GM23338 (cell line): ENCODE results near the gene PBLD. TPM values are rescaled to one million over a fixed set of nuclear protein-coding genes. Genes with fewer than 3 reads are reported as not detected.

ENCODE experiments used
- ATAC-seq: fragments of 200-7000 bp; cut with Tn5 transposase; 3 replicates; pipeline ENCODE4 v1.9.1; 2020
- DNase-seq: peaks from one replicate; pipeline ENCODE4 v3.0.0-alpha.2; 2015; ENCODE audit warnings: low spot score
- H2AFZ ChIP-seq: fragments of 200-600 bp; sonication (generic); 2 replicates; pipeline ENCODE4 v1.8.0; 2016; ENCODE audit warnings: antibody characterized with exemption, mild to moderate bottlenecking, moderate library complexity
- H3F3A ChIP-seq: fragments of 200-600 bp; sonication (generic); replicated peaks from 2 replicates; pipeline ENCODE4 v1.8.0; 2017; ENCODE audit warnings: antibody characterized with exemption, mixed run types, low read depth
- H3K27ac ChIP-seq: fragments of 200-600 bp; sonication (generic); 2 replicates; pipeline ENCODE4 v1.6.1; 2016; ENCODE audit warnings: low read depth
- H3K27me3 ChIP-seq: fragments of 200-600 bp; sonication (generic); 2 replicates; pipeline ENCODE4 v1.8.0; 2016; ENCODE audit warnings: mild to moderate bottlenecking, mixed run types, moderate library complexity; ENCODE audit not compliant: insufficient read depth
- H3K36me3 ChIP-seq: fragments of 200-600 bp; sonication (generic); 2 replicates; pipeline ENCODE4 v1.8.0; 2016; ENCODE audit warnings: mild to moderate bottlenecking; ENCODE audit not compliant: insufficient read depth
- H3K4me1 ChIP-seq: fragments of 200-600 bp; sonication (generic); 2 replicates; pipeline ENCODE4 v1.8.0; 2016; ENCODE audit warnings: mild to moderate bottlenecking, moderate library complexity; ENCODE audit not compliant: insufficient read depth
- H3K4me2 ChIP-seq: fragments of 200-600 bp; sonication (generic); 2 replicates; pipeline ENCODE4 v1.7.1; 2017; ENCODE audit warnings: mixed run types
- H3K4me3 ChIP-seq: fragments of 200-600 bp; sonication (generic); 2 replicates; pipeline ENCODE4 v1.6.1; 2016; ENCODE audit warnings: mixed run types
- H3K79me2 ChIP-seq: fragments of 200-600 bp; sonication (generic); replicated peaks from 2 replicates; pipeline ENCODE4 v1.8.0; 2017; ENCODE audit warnings: mild to moderate bottlenecking; ENCODE audit not compliant: insufficient read depth
- H3K9me2 ChIP-seq: fragments of 200-600 bp; sonication (generic); 2 replicates; pipeline ENCODE4 v1.8.0; 2017; ENCODE audit not compliant: insufficient read depth
- H4K20me1 ChIP-seq: fragments of 200-600 bp; sonication (generic); replicated peaks from 2 replicates; pipeline ENCODE4 v1.8.0; 2017; ENCODE audit warnings: mild to moderate bottlenecking; ENCODE audit not compliant: insufficient read depth
- H3K27ac Mint-ChIP-seq: 2 replicates; pipeline ENCODE4 v1.8.0; 2020; ENCODE audit warnings: inconsistent platforms, mild to moderate bottlenecking, moderate library complexity, mixed read lengths
- H3K27me3 Mint-ChIP-seq: 3 replicates; pipeline ENCODE4 v1.8.0; 2022; ENCODE audit warnings: low read depth, mild to moderate bottlenecking, moderate library complexity, mixed read lengths, inconsistent platforms; ENCODE audit not compliant: insufficient read depth, poor library complexity
- H3K36me3 Mint-ChIP-seq: 3 replicates; pipeline ENCODE4 v1.8.0; 2021; ENCODE audit warnings: low read depth, mild to moderate bottlenecking, inconsistent platforms, moderate library complexity, mixed read lengths
- H3K4me1 Mint-ChIP-seq: 3 replicates; pipeline ENCODE4 v1.8.0; 2020; ENCODE audit warnings: mild to moderate bottlenecking, inconsistent platforms, mixed read lengths
- H3K4me3 Mint-ChIP-seq: 3 replicates; pipeline ENCODE4 v1.8.0; 2021; ENCODE audit warnings: moderate library complexity, mild to moderate bottlenecking, inconsistent platforms, mixed read lengths
- H3K9me3 Mint-ChIP-seq: 3 replicates; pipeline ENCODE4 v1.8.0; 2020; ENCODE audit warnings: moderate library complexity, mild to moderate bottlenecking, inconsistent platforms, mixed read lengths
- CREB1 ChIP-seq: fragments of 250-450 bp; sonication (Bioruptor Pico); IDR thresholded peaks from 2 replicates; pipeline ENCODE4 v1.5.0; 2020; ENCODE audit warnings: low read depth, mild to moderate bottlenecking, moderate library complexity
- ETS1 ChIP-seq: IDR thresholded peaks from 2 replicates; pipeline ENCODE4 v1.6.1; 2016; ENCODE audit warnings: antibody characterized with exemption
- EZH2phosphoT487 ChIP-seq: fragments of 200-600 bp; sonication (generic); IDR thresholded peaks from one replicate; pipeline ENCODE4 v1.8.1; 2018; ENCODE audit warnings: antibody characterized with exemption; ENCODE audit not compliant: unreplicated experiment
- POLR2AphosphoS5 ChIP-seq: IDR thresholded peaks from 2 replicates; pipeline ENCODE4 v1.6.1; 2016; ENCODE audit warnings: antibody characterized with exemption, low read depth
- ZNF114 ChIP-seq: fragments of 250-450 bp; sonication (Bioruptor Pico); IDR thresholded peaks from 2 replicates; pipeline ENCODE4 v1.5.0; 2020; ENCODE audit warnings: mild to moderate bottlenecking, moderate library complexity
- long read RNA-seq: library from polyadenylated mRNA; unstranded; transcript quantifications from one replicate; pipeline ENCODE4 v2.0.0, GENCODE V29; 2020; ENCODE audit not compliant: unreplicated experiment
- polyA plus RNA-seq: library from polyadenylated mRNA; unstranded; fragments of >200 nt; fragmentation: Nextera tagmentation; extraction: Ambion mirVana; gene quantifications from 2 replicates; pipeline ENCODE4 v1.2.1, GENCODE V29; 2016
- total RNA-seq: library from RNA; depleted of rRNA; stranded (reverse); fragments of >200 nt; shearing (Covaris generic); gene quantifications from 2 replicates; pipeline ENCODE4 v1.2.3, GENCODE V29; 2014; rRNA removed
- TF ChIP-seq, protein P1 (sequence below): IDR thresholded peaks from one replicate; pipeline ENCODE4 v1.6.1; 2018; ENCODE audit warnings: antibody characterized with exemption; ENCODE audit not compliant: unreplicated experiment
- TF ChIP-seq, protein P2 (sequence below), 2 experiments: fragments of 200-600 bp in 1 of 2; sonication (generic) in 1 of 2; conservative IDR thresholded peaks; 2 replicates each; pipeline versions ENCODE4 v1.5.1 to v1.6.1; 2016 to 2017; ENCODE audit warnings: antibody characterized with exemption in 2 of 2, low read depth in 2 of 2, mild to moderate bottlenecking in 2 of 2, moderate library complexity in 1 of 2

Gene PBLD
- total RNA-seq (0.90 and 1.2 TPM in 2 replicates), polyA plus RNA-seq (1.1 and 1.5 TPM in 2 replicates)
- long read RNA-seq = 0 reads

DNA sequence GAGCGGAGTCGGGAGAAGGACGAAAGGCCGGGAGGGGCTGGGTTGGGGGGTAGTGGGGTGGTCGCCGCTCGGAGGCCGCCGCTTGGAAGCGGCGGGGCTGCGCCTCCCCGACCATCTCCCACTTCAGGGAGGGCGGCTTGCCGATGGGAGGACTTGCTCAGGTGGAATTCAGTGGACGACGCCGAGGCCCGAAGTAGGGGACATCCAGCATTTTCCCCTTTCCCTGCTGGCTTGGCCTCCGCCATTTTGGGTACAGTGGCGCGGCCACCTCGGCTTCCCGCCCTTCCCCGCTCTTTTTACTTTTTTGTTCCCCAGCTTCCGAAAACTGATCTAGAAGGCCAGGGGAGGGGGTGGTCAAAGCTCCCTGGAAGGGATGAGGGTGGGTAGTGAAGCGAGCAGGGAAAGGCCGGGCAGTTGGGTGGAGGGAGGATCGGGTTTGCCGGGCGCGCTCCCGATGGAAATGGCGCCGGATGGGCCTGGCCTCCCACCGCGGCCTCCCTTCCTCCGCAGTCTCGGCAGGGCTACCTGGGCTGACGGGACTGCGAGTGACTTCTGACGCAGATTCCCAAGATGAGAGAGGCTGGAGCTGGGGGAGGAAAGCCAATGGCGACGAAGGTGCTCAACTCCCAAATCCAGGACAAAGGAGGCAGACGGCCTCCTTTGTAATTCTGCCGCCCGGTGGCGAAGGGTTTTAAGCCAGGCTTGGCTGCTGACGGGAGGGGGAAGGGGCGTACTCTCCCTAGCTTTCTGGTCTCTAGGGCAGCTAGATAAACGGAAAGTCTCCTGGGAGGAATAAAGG lies at the start of gene PBLD:
PBLD (minus strand) TSS at position 670 of the 799 bp plus-strand sequence. CDS start 26,084 bp downstream, outside the sequence.
- Histone ChIP-seq H3F3A (no peaks in the 10 kb centered on the region), H3K4me3 (peak within 1 kb of the TSS; percentile 73), H3K27me3 (no peaks in the 10 kb centered on the region), H4K20me1 (peaks cover 39% of the 10 kb centered on the region), H3K27ac (peak within 1 kb of the TSS; percentile 98), H3K36me3 (peaks cover 4% of the 10 kb centered on the region; the same call in 1 of the 2 replicates), H2AFZ (no peak within 1 kb of the TSS), H3K9me2 (no peaks in the 10 kb centered on the region), H3K4me2 (peak within 1 kb of the TSS; percentile 95), H3K79me2 (peaks cover 52% of the 10 kb centered on the region), H3K4me1 (peaks cover 37% of the 10 kb centered on the region)
- ATAC-seq (peak; percentile 58), DNase-seq (peak; percentile 93)
- Mint-ChIP-seq H3K36me3 (peaks cover 53% of the 10 kb centered on the region), H3K4me3 (peak within 1 kb of the TSS; percentile 99), H3K9me3 (peaks cover 4% of the 10 kb centered on the region; the same call in 2 of the 3 replicates), H3K4me1 (peaks cover 49% of the 10 kb centered on the region), H3K27me3 (peaks cover 28% of the 10 kb centered on the region), H3K27ac (peak within 1 kb of the TSS; percentile 100)
- peak; percentile 63 for TF ChIP-seq CREB1 (CRISPR knock-in tag)
- TF ChIP-seq EZH2phosphoT487 = no peak
- TF ChIP-seq ETS1 = no peak
- TF ChIP-seq, protein P1, sequence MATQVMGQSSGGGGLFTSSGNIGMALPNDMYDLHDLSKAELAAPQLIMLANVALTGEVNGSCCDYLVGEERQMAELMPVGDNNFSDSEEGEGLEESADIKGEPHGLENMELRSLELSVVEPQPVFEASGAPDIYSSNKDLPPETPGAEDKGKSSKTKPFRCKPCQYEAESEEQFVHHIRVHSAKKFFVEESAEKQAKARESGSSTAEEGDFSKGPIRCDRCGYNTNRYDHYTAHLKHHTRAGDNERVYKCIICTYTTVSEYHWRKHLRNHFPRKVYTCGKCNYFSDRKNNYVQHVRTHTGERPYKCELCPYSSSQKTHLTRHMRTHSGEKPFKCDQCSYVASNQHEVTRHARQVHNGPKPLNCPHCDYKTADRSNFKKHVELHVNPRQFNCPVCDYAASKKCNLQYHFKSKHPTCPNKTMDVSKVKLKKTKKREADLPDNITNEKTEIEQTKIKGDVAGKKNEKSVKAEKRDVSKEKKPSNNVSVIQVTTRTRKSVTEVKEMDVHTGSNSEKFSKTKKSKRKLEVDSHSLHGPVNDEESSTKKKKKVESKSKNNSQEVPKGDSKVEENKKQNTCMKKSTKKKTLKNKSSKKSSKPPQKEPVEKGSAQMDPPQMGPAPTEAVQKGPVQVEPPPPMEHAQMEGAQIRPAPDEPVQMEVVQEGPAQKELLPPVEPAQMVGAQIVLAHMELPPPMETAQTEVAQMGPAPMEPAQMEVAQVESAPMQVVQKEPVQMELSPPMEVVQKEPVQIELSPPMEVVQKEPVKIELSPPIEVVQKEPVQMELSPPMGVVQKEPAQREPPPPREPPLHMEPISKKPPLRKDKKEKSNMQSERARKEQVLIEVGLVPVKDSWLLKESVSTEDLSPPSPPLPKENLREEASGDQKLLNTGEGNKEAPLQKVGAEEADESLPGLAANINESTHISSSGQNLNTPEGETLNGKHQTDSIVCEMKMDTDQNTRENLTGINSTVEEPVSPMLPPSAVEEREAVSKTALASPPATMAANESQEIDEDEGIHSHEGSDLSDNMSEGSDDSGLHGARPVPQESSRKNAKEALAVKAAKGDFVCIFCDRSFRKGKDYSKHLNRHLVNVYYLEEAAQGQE = peak; percentile 13
- peak; percentile 58 for TF ChIP-seq POLR2AphosphoS5
- TF ChIP-seq, protein P2, sequence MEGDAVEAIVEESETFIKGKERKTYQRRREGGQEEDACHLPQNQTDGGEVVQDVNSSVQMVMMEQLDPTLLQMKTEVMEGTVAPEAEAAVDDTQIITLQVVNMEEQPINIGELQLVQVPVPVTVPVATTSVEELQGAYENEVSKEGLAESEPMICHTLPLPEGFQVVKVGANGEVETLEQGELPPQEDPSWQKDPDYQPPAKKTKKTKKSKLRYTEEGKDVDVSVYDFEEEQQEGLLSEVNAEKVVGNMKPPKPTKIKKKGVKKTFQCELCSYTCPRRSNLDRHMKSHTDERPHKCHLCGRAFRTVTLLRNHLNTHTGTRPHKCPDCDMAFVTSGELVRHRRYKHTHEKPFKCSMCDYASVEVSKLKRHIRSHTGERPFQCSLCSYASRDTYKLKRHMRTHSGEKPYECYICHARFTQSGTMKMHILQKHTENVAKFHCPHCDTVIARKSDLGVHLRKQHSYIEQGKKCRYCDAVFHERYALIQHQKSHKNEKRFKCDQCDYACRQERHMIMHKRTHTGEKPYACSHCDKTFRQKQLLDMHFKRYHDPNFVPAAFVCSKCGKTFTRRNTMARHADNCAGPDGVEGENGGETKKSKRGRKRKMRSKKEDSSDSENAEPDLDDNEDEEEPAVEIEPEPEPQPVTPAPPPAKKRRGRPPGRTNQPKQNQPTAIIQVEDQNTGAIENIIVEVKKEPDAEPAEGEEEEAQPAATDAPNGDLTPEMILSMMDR (conservative IDR thresholded peaks at IDR 0.05; ENCODE audit: low read depth in 2 of 2) = peak; percentile 19 to 45; a peak in 2 of 4 replicates
- no peak for TF ChIP-seq ZNF114 (CRISPR knock-in tag)
